Testis (tissue), 2 donors: ENCODE results near the gene PSME2.

Experiments
- POLR2A ChIP-seq: fragments of 450-650 bp; IDR thresholded peaks from one replicate; pipeline ENCODE4 v1.6.1; 2017; ENCODE audit warnings: antibody characterized with exemption, mild to moderate bottlenecking, moderate library complexity
- TF ChIP-seq, protein P1 (sequence below), 3 experiments: fragments of 450-650 bp in 2 of 3; fragments of 200-600 bp in 1 of 3; sonication (generic) in 1 of 3; IDR thresholded peaks; one replicate each; pipeline ENCODE4 v1.5.1; 2016 to 2019; ENCODE audit warnings: antibody characterized with exemption in 3 of 3, mild to moderate bottlenecking in 2 of 3, moderate library complexity in 1 of 3

DNA sequence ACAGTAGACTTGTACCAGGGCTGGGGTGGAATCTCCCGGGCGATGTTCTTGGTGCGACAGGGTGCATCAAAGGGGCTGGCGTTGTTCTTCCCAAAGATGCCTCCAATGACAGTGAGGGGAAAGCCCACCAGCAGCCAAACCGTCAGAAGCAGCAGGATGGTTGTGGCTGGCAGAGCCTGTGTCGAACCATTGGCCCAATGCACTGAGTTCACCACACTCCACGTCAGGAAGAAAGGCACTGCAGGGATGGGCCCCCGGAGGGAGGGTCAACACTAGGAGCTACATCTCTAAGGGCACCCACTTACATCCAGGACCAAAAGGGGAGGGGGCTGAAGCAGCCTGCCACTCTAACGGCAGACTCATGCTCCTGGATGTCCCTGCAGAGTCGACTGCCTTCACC, 44.0 kb upstream of the PSME2 start:
- no peak for TF ChIP-seq POLR2A
- TF ChIP-seq, protein P1, sequence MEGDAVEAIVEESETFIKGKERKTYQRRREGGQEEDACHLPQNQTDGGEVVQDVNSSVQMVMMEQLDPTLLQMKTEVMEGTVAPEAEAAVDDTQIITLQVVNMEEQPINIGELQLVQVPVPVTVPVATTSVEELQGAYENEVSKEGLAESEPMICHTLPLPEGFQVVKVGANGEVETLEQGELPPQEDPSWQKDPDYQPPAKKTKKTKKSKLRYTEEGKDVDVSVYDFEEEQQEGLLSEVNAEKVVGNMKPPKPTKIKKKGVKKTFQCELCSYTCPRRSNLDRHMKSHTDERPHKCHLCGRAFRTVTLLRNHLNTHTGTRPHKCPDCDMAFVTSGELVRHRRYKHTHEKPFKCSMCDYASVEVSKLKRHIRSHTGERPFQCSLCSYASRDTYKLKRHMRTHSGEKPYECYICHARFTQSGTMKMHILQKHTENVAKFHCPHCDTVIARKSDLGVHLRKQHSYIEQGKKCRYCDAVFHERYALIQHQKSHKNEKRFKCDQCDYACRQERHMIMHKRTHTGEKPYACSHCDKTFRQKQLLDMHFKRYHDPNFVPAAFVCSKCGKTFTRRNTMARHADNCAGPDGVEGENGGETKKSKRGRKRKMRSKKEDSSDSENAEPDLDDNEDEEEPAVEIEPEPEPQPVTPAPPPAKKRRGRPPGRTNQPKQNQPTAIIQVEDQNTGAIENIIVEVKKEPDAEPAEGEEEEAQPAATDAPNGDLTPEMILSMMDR (IDR thresholded peaks at IDR 0.05), result no peak
